ENCODE measurements around the gene TTLL10.

DNA sequence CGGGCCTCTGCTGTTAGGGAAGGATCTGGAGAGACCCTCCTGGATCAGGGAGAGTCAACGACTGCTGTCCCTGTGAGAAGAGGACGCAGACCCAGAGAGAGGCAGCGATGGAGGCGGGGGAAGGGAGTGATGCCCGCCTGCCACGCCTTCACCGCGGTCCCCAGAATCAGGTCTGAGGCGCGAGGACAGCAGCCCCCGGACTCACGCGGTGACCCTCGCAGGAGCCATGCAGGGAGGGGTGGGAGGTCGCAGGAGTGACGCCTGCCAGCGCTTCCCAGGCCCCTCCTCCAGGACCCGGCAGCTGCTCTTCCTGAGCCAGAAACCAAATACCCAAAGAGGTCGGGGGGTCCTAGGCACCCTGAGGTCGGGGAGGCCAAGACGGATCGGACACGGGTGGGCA lies 46.5 kb downstream of the TTLL10 start:
- TF ChIP-seq, protein P1, sequence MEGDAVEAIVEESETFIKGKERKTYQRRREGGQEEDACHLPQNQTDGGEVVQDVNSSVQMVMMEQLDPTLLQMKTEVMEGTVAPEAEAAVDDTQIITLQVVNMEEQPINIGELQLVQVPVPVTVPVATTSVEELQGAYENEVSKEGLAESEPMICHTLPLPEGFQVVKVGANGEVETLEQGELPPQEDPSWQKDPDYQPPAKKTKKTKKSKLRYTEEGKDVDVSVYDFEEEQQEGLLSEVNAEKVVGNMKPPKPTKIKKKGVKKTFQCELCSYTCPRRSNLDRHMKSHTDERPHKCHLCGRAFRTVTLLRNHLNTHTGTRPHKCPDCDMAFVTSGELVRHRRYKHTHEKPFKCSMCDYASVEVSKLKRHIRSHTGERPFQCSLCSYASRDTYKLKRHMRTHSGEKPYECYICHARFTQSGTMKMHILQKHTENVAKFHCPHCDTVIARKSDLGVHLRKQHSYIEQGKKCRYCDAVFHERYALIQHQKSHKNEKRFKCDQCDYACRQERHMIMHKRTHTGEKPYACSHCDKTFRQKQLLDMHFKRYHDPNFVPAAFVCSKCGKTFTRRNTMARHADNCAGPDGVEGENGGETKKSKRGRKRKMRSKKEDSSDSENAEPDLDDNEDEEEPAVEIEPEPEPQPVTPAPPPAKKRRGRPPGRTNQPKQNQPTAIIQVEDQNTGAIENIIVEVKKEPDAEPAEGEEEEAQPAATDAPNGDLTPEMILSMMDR (IDR thresholded peaks at IDR 0.05): no peak
- TF ChIP-seq, protein P2, sequence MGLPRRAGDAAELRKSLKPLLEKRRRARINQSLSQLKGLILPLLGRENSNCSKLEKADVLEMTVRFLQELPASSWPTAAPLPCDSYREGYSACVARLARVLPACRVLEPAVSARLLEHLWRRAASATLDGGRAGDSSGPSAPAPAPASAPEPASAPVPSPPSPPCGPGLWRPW (IDR thresholded peaks at IDR 0.05): no peak
